Activated T-cell treated with anti-CD3 and anti-CD28 coated beads, Interleukin-2, amount 50 U/mL, for 72 hours (primary cell): Measurements from ENCODE around the gene CCDC83. TPM values are rescaled to one million over a fixed set of nuclear protein-coding genes. Genes with fewer than 3 reads are reported as not detected.

Experiments used
- ATAC-seq, 2 donors: fragments of 150-1000 bp; cut with Tn5 transposase; replicated peaks in 1 of 2; 2 replicates each; pipeline ENCODE4 v1.10.0; 2021; ENCODE audit warnings: moderate library complexity in 2 of 2, mild to moderate bottlenecking in 1 of 2
- DNase-seq, 2 donors: peaks; one replicate each; pipeline ENCODE4 v3.0.0; 2021 to 2022; ENCODE audit warnings: mixed read lengths in 1 of 2
- H3K27ac Mint-ChIP-seq: one replicate; pipeline ENCODE4 v1.8.0; 2022; ENCODE audit warnings: mild to moderate bottlenecking, moderate library complexity, mixed read lengths
- H3K27me3 Mint-ChIP-seq: one replicate; pipeline ENCODE4 v1.8.0; 2022; ENCODE audit warnings: low read depth, mixed read lengths
- H3K36me3 Mint-ChIP-seq, 2 donors: one replicate each; pipeline ENCODE4 v1.8.0; 2022; ENCODE audit warnings: mixed read lengths in 2 of 2, mild to moderate bottlenecking in 1 of 2; ENCODE audit not compliant: insufficient read depth in 2 of 2
- H3K4me1 Mint-ChIP-seq: one replicate; pipeline ENCODE4 v1.8.0; 2022; ENCODE audit warnings: low read depth, mixed read lengths
- H3K4me3 Mint-ChIP-seq, 2 donors: one replicate each; pipeline ENCODE4 v1.8.0; 2022; ENCODE audit warnings: mild to moderate bottlenecking in 2 of 2, mixed read lengths in 2 of 2, moderate library complexity in 2 of 2
- H3K9me3 Mint-ChIP-seq, 2 donors: one replicate each; pipeline ENCODE4 v1.8.0; 2022; ENCODE audit warnings: mixed read lengths in 2 of 2
- total RNA-seq, 2 donors: library from RNA; stranded (reverse); gene quantifications; one replicate each; pipeline ENCODE4 v1.2.3, GENCODE V29; 2022

The CCDC83 gene
- total RNA-seq, 2 donors from 2014 or later = not detected

DNA sequence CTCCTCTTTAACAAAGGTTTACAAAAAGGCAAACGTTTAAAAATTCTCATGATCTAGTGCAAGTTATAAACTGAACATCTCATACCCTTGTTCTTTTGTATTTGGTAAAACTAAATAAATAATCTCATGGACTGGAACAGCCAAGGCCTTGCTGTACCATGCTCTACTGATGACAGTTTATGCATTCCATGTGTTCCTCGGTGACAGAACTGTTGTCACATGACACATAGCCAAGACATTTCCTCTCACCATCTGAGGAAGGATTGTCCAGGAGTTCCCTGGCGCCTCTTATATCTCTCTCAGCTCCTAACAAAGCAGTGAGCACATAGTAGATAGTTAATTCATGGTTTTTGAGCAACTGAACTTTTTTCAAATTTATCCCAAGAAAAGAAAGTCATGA lies 12.6 kb downstream of the CCDC83 start:
- H3K36me3 Mint-ChIP-seq = no peaks in the 10 kb centered on the region
- no peaks in the 10 kb centered on the region for H3K4me1 Mint-ChIP-seq
- H3K9me3 Mint-ChIP-seq = no peaks in the 10 kb centered on the region
- no peaks in the 10 kb centered on the region for H3K27me3 Mint-ChIP-seq
- no peak overlapping the region for H3K4me3 Mint-ChIP-seq
- ATAC-seq (no peak), DNase-seq (no peak)
- no peak overlapping the region for H3K27ac Mint-ChIP-seq

DNA sequence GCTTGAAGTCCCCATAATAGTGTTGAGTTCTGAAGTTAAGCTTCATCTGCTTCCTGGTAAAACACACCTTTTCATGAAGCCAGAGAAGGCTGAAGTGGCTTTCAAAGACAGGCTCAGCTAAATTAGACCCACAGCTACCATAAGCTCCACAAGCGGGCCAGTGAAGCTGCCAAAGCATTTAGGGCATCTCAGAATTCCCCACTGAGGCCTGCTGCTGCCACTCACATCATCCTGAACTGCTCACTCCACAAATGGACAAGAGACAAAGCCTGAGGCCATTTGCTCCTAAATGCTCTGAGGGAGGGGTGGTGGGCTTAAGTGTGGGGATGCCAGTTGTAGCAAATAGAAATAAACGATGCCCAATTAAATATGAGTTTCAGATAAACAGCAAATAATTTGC lies 14.6 kb downstream of the CCDC83 start:
- DNase-seq (no peak), ATAC-seq (no peak)
- peaks cover 9% of the 10 kb centered on the region for H3K4me1 Mint-ChIP-seq
- H3K36me3 Mint-ChIP-seq = no peaks in the 10 kb centered on the region
- H3K27ac Mint-ChIP-seq = no peak overlapping the region
- H3K27me3 Mint-ChIP-seq = no peaks in the 10 kb centered on the region
- no peak overlapping the region for H3K4me3 Mint-ChIP-seq
- no peaks in the 10 kb centered on the region for H3K9me3 Mint-ChIP-seq

DNA sequence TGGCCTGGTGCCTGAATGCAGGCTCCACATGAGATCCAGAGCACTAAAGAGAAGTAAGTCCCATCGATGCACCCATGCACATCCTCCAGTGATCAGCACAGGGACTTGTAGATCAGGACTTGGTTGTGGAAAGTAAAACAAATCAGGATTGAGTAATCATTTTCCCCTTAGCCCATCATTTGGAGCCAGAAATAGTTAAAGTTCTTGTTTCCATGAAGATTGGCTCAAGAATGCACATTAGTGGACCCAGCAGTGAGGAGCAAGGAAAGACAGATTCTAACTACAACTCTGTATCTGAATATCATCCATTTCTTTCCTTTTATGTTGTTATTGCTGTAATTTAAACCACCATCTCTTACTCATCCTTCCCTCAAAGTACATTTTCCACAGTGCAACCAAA lies 19.1 kb downstream of the CCDC83 start:
- ATAC-seq = peak; percentile 41 to 44
- peak overlapping the region in 1 of 2 donors; percentile 2 for H3K4me3 Mint-ChIP-seq
- H3K27ac Mint-ChIP-seq = no peak overlapping the region
- H3K9me3 Mint-ChIP-seq = no peaks in the 10 kb centered on the region
- DNase-seq = no peak
- no peaks in the 10 kb centered on the region for H3K36me3 Mint-ChIP-seq
- peaks cover 22% of the 10 kb centered on the region for H3K4me1 Mint-ChIP-seq
- peaks cover 4% of the 10 kb centered on the region for H3K27me3 Mint-ChIP-seq

DNA sequence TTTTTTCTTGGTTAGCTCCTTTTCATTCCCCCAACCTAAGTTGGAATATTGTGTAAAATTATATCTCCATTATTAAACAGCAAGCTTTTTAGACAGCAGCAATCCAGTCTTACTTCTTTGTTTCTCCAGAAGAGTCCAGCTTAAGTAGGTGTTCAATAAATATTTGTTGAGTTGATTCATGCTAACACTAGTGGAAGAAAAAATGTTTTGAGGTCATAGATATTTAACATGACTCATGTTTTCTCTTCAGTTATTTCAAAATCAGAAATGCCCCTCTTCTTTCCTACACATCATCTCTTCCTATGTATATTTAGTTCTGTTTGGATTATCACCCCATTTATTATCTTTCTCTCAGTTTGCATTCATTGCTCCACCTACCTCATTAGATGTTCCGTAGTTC lies 20.3 kb downstream of the CCDC83 start:
- no peaks in the 10 kb centered on the region for H3K9me3 Mint-ChIP-seq
- ATAC-seq = no peak
- no peak overlapping the region for H3K4me3 Mint-ChIP-seq
- DNase-seq = no peak
- peaks cover 22% of the 10 kb centered on the region for H3K4me1 Mint-ChIP-seq
- peaks cover 9% of the 10 kb centered on the region for H3K27me3 Mint-ChIP-seq
- peak overlapping the region; percentile 7 for H3K27ac Mint-ChIP-seq
- no peaks in the 10 kb centered on the region for H3K36me3 Mint-ChIP-seq

DNA sequence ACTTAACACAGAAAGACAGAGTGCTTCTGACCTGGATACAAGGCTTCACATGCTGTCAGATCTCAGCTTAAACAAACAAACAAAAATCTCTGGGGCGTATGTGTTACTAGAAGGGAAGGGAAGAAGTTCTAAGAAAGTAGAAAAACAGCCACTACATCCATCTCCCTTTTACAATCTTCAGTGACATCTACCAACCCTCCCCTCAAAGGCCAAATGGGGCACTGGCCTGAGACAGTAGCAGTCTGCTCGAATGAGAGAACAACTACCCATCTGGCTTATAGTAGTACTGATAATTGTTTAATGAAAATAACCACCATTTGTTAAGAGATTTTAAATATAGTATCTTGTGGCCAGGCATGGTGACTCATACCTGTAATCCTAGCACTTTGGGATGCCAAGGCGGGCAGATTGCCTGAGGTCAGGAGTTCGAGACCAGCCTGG lies 29.4 kb downstream of the CCDC83 start:
- Mint-ChIP-seq H3K4me1 (no peaks in the 10 kb centered on the region), H3K9me3 (no peaks in the 10 kb centered on the region), H3K27me3 (peaks cover 10% of the 10 kb centered on the region), H3K4me3 (no peak overlapping the region), H3K36me3 (no peaks in the 10 kb centered on the region), H3K27ac (no peak overlapping the region)
- no peak for ATAC-seq
- no peak for DNase-seq

DNA sequence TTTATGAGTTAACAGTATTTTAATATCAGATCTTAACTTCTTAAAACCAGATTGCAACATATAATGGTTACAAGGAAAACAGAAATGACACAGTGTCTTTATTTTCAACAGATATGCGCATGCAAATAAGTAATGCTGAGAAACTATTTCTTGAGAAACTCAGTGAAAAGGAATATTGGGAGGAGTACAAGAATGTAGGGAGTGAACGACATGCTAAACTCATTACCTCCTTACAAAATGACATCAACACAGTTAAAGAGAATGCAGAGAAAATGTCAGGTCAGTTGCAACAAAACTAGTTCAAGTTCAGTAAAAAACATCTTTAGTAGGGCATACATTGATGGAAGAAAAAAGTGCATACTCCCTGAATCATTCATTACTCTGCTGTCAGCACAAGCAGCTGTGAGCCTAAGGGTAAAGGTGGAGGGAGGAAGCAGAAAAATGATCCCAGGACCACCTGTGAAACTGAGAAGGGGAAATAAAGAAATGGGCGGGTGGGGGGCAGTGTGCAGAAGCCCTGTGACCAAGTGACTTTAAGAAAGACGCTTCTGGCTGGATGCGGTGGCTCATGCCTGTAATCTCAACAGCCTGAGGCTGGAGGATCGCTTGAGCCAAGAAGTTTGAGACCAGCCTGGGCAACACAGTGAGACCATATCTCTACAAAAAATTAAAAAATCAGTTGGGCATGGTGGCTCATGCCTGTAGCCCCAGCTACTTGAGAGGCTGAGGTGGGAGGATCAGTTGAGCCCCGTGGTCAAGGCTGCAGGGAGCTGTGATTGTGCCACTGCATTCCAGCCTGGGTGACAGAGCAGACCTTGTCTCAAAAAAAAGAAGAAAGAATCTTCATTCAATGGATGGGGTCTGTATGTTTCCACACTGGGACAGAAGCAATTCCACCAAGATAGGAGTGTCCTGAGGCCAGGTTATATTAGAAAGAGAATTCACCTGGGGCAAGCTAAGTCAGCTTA lies 31.2 kb downstream of the CCDC83 start:
- H3K36me3 Mint-ChIP-seq = no peaks in the 10 kb centered on the region
- ATAC-seq = no peak
- H3K27me3 Mint-ChIP-seq = peaks cover 14% of the 10 kb centered on the region
- H3K9me3 Mint-ChIP-seq = no peaks in the 10 kb centered on the region
- DNase-seq = no peak
- peaks cover 4% of the 10 kb centered on the region for H3K4me1 Mint-ChIP-seq
- no peak overlapping the region for H3K27ac Mint-ChIP-seq
- H3K4me3 Mint-ChIP-seq = no peak overlapping the region

DNA sequence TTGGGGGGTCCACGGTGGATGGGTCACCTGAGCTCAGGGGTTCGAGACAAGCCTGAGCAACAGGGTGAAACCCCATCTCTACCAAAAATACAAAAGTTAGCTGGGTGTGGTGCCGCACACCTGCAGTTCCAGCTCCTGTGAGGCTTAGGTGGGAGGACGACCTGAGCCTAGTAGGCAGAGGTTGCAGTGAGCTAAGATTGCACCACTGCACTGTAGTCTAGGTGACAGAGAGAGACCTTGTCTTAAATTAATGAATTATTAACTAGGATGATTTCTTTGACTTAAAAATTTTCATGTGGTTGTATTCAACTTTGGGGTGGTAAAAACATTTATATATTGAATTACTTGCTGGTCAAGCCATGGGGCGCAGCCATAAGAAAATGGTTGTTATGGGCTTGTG lies 33.9 kb downstream of the CCDC83 start:
- no peak for DNase-seq
- peaks cover 4% of the 10 kb centered on the region for H3K4me1 Mint-ChIP-seq

DNA sequence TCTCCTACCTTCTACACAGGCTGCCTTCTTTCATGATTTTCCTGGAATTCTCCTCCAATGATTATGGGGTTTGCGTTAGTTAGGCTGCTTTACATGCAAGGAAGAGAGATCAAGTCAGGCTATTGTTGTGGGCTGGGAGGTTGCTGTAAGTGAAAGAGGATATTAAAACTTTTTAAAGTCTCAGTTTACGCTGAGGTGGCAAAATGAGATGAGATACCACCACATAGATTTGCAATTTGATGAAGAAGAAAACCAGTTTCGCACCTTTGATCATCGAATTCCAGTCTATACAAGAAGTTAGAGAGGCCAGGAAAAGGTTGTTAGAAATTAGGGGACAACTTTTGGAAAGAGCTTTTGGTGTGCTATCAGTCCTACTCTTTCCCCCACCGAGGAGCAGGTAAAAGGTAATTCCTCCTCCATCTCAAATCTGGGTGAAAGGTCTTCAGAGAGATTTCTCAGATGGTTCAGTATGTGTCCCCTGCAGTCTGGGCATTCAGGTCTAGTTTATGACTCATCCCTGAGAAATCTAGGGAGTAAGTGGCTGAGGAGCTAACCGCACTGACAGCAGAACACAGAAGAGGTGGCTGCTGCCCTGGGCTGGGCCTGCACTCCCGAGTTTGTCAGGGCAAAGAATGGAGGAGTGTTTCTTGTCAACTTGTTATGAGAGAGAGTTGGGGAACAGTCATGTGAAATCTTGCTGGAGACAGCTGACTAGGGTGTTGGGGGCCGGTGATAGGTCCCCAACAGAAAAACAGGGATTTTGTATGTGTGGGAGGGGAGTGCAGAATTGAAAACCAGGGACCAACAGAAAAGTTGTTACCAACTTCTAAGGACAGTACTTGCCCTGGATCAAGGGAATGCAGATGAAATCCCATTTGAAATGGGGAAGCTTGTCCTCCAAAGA lies 34.7 kb downstream of the CCDC83 start:
- no peak for ATAC-seq
- peaks cover 15% of the 10 kb centered on the region for H3K27me3 Mint-ChIP-seq

More for the DNA sequence above, 33.9 kb downstream of the CCDC83 start:
- Mint-ChIP-seq H3K9me3 (no peaks in the 10 kb centered on the region), H3K27ac (no peak overlapping the region), H3K27me3 (peaks cover 15% of the 10 kb centered on the region), H3K36me3 (no peaks in the 10 kb centered on the region), H3K4me3 (no peak overlapping the region)
- no peak for ATAC-seq

DNA sequence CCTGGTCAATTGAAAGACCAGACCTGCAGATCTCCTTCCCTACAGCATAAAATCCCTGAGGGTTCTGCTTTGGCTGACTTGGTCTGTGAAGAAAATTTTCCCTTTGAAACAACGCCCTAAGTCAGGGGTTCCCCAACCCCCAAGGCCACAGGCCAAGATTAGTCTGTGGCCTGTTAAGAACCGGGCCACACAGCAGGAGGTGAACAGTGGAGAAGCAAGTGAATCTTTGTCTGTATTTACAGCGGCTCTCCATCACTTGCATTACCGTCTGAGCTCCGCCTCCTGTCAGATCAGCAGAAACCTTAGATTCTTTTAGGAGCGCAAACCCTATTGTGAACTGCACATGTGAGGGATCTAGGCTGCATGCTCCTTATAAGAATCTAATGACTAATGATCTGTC lies 38.2 kb downstream of the CCDC83 start:
- Mint-ChIP-seq H3K27me3 (peaks cover 15% of the 10 kb centered on the region), H3K4me3 (no peak overlapping the region), H3K4me1 (peaks cover 4% of the 10 kb centered on the region), H3K36me3 (peaks cover 0 to 2% of the 10 kb centered on the region in 2 donors), H3K27ac (no peak overlapping the region), H3K9me3 (peaks cover 0 to 2% of the 10 kb centered on the region in 2 donors)
- DNase-seq (no peak), ATAC-seq (no peak)

More for the DNA sequence above, 34.7 kb downstream of the CCDC83 start:
- Mint-ChIP-seq H3K9me3 (no peaks in the 10 kb centered on the region), H3K27ac (no peak overlapping the region), H3K4me3 (no peak overlapping the region), H3K36me3 (no peaks in the 10 kb centered on the region), H3K4me1 (peaks cover 4% of the 10 kb centered on the region)
- no peak for DNase-seq

DNA sequence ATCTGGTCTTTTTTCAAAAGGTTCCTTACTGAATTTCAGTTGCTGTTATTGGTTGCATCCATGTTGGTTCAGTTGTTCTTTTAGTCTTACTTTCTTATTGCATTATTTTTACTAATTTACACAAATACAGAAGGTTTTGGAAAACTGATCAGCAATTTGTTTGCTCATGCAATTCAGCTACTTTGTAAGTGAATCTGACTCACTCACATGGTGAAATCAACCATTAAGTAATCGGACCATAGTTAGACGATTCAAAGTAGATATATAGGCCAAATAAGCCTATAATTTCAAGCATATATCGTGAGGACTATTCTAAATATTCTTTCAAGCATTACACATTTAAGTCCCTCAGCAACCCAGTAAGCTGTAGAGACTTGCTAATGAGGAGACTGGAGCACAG lies 41.7 kb downstream of the CCDC83 start:
- DNase-seq (no peak), ATAC-seq (no peak)
- Mint-ChIP-seq H3K9me3 (peaks cover 0 to 2% of the 10 kb centered on the region in 2 donors), H3K27me3 (peaks cover 8% of the 10 kb centered on the region), H3K27ac (no peak overlapping the region), H3K36me3 (peaks cover 0 to 2% of the 10 kb centered on the region in 2 donors), H3K4me3 (no peak overlapping the region), H3K4me1 (no peaks in the 10 kb centered on the region)

DNA sequence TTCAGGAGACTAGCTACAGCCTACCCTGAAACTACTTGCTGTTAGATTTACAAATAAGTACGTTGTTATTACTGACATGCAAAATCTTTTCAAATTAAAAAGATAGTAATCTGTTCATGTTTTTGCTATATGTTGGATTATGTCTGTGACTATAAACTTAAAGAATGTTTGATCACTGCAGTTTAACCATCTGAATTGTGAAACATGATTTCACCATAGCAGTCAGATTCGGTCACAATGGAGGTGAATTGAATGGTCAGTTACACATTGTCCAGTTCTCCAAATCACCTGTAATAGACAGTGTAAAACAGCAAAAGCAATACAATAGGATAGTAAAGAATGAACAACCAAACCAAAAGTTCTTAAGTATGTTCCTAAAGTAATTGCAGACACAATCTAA lies 43.3 kb downstream of the CCDC83 start:
- Mint-ChIP-seq H3K4me1 (no peaks in the 10 kb centered on the region), H3K27me3 (peaks cover under 1% of the 10 kb centered on the region), H3K27ac (no peak overlapping the region), H3K36me3 (peaks cover 0 to 2% of the 10 kb centered on the region in 2 donors), H3K4me3 (no peak overlapping the region), H3K9me3 (peaks cover 0 to 2% of the 10 kb centered on the region in 2 donors)
- DNase-seq = no peak
- no peak for ATAC-seq

DNA sequence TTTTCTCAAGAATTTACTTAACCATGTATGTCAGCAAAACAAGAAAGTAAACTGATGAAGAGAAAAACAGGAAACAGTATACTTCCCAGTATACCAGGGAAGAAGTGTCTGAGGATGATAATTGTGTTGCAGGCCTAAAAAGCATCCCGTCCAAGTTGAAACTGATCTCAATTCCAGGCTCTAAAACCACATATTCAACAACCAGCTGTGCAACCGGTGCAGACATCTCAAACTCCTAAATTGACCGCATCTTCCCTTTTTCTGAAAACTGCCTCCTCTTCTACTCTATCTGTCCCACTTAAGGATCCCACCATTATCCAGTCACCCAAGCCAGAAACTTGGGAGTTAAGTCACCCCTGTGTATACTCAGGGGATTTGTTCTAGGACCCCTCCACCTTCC lies 47.2 kb downstream of the CCDC83 start:
- Mint-ChIP-seq H3K27me3 (no peaks in the 10 kb centered on the region), H3K4me1 (no peaks in the 10 kb centered on the region), H3K27ac (no peak overlapping the region), H3K36me3 (no peaks in the 10 kb centered on the region), H3K4me3 (no peak overlapping the region), H3K9me3 (no peaks in the 10 kb centered on the region)
- DNase-seq = no peak
- no peak for ATAC-seq

DNA sequence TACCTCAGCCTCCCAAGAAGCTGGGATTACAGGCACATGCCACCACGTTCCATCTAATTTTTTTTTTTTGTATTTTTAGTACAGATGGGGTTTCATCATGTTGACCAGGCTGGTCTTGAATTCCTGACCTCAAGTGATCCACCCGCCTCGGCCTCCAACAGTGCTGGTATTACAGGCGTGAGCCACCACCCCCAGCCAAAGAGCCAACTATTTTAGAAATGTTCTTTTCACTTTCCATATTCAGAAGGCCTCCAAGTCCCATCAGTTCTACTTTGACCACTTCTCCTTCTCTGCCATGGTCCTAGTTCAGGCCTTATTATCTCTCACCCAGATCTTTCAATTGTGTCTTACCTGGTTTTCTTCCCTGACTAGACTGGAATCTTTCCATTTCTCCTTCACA lies 48.2 kb downstream of the CCDC83 start:
- H3K4me3 Mint-ChIP-seq = no peak overlapping the region
- H3K36me3 Mint-ChIP-seq = no peaks in the 10 kb centered on the region
- H3K9me3 Mint-ChIP-seq = no peaks in the 10 kb centered on the region
- ATAC-seq (no peak), DNase-seq (no peak)
- H3K27me3 Mint-ChIP-seq = no peaks in the 10 kb centered on the region
- no peaks in the 10 kb centered on the region for H3K4me1 Mint-ChIP-seq
- no peak overlapping the region for H3K27ac Mint-ChIP-seq
